ENCODE results near the gene POLR2I.
A peak's percentile ranks its signal among the peaks of the same experiment; 100 is the strongest.

Gene POLR2I

DNA sequence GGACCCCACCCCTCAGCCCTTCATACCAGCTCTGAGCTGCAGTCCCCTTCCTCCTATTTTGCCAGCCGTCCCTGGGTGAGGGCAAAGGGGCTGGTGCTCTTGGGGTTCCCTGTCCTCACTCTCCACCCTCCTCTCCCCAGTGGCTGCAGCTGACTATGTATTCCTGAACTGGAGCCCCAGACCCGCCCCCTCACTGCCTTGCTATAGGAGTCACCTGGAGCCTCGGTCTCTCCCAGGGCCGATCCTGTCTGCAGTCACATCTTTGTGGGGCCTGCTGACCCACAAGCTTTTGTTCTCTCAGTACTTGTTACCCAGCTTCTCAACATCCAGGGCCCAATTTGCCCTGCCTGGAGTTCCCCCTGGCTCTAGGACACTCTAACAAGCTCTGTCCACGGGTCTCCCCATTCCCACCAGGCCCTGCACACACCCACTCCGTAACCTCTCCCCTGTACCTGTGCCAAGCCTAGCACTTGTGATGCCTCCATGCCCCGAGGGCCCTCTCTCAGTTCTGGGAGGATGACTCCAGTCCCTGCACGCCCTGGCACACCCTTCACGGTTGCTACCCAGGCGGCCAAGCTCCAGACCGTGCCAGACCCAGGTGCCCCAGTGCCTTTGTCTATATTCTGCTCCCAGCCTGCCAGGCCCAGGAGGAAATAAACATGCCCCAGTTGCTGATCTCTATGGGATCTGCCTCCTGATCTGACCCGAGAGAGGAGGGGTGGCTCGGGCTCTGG, 35.2 kb upstream of the POLR2I start:
- H3K4me2 ChIP-seq = no peak overlapping the region
- no peaks in the 10 kb centered on the region for H3K9me3 ChIP-seq
- H3K27ac ChIP-seq = no peak overlapping the region
- H3K27me3 ChIP-seq = no peaks in the 10 kb centered on the region
- TF ChIP-seq Cebpa-rat (IDR thresholded peaks at IDR 0.05) = no peak
- H4K20me1 ChIP-seq = peaks cover 13% of the 10 kb centered on the region; the same call in 1 of the 2 replicates
- no peak overlapping the region for H3K9ac ChIP-seq
- H3K4me3 ChIP-seq = no peak overlapping the region
- H3K36me3 ChIP-seq = peaks cover 88% of the 10 kb centered on the region
- no peaks in the 10 kb centered on the region for H3K4me1 ChIP-seq

DNA sequence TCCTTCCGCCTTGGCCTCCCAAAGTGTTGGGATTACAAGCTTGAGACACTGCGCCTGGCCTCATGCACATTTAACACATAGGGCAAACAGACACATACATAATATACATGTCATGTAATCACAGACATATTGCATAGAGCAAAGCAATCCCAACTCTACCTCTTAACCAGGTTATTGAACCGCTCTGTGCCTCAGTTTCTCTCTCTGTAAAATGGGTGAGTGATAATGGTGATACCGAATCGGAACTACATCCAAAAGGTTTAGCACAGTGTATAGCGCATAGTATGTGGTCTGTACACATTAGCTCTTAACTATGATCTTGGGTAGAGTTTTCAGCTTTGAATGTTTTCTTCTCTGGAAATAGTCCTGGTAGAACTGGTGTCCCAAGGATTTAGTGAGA, 29.9 kb upstream of the POLR2I start:
- TF ChIP-seq Cebpa-rat (IDR thresholded peaks at IDR 0.05) = no peak
- H3K9ac ChIP-seq = no peak overlapping the region
- H3K27me3 ChIP-seq = no peaks in the 10 kb centered on the region
- peaks cover 75% of the 10 kb centered on the region for H3K36me3 ChIP-seq
- H3K4me3 ChIP-seq = no peak overlapping the region
- peaks cover 8% of the 10 kb centered on the region for H3K4me1 ChIP-seq
- no peak overlapping the region for H3K27ac ChIP-seq
- H3K4me2 ChIP-seq = no peak overlapping the region
- H4K20me1 ChIP-seq = peaks cover 28% of the 10 kb centered on the region
- no peaks in the 10 kb centered on the region for H3K9me3 ChIP-seq

DNA sequence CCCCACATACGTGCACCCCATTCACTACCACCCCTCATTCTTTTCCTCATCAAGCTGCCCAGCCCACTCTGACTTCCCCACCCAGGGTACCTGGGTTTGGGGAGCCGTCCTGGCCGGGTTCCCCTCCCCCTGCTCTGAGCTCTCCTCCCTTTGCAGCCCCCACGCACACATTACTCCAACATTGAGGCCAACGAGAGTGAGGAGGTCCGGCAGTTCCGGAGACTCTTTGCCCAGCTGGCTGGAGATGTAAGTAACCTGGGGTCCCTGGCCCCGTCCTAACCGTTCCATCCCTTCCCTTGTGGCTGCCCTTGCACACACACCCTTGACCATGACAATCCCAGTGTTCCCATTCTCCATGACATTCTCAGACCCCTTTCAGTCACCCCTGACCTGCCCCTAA, 27.8 kb upstream of the POLR2I start:
- Histone ChIP-seq H3K27me3 (no peaks in the 10 kb centered on the region), H3K9ac (no peak overlapping the region), H3K27ac (no peak overlapping the region), H3K4me1 (peaks cover 17% of the 10 kb centered on the region), H3K4me3 (no peak overlapping the region), H4K20me1 (peaks cover 23% of the 10 kb centered on the region), H3K9me3 (no peaks in the 10 kb centered on the region), H3K36me3 (peaks cover 53% of the 10 kb centered on the region), H3K4me2 (no peak overlapping the region)
- no peak for TF ChIP-seq Cebpa-rat (IDR thresholded peaks at IDR 0.05)

DNA sequence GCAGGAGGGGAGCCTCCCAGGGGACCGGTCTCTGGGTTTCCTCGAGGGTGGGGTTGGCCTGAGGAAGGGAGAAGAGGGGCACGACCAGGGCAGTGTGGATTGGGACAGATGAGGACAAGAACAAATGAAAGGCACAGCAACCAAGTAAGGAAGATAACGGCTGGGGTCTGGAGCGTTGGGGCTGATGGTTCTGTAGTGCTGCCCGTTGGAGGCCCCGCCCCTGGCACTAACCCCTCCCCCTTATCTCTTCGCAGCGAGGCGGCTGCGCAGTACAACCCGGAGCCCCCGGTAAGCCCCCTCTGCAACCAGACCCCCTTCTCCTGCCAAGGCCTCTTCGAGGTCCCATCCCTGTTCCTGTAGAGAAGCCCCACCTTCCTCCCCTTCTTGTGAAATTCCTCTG, 27.4 kb upstream of the POLR2I start:
- Histone ChIP-seq H3K9me3 (no peaks in the 10 kb centered on the region), H3K36me3 (peaks cover 49% of the 10 kb centered on the region), H3K4me3 (no peak overlapping the region), H4K20me1 (peaks cover 23% of the 10 kb centered on the region), H3K4me2 (peak overlapping the region; percentile 56), H3K4me1 (peaks cover 17% of the 10 kb centered on the region), H3K27ac (no peak overlapping the region), H3K9ac (no peak overlapping the region), H3K27me3 (no peaks in the 10 kb centered on the region)
- TF ChIP-seq Cebpa-rat (IDR thresholded peaks at IDR 0.05) = no peak

DNA sequence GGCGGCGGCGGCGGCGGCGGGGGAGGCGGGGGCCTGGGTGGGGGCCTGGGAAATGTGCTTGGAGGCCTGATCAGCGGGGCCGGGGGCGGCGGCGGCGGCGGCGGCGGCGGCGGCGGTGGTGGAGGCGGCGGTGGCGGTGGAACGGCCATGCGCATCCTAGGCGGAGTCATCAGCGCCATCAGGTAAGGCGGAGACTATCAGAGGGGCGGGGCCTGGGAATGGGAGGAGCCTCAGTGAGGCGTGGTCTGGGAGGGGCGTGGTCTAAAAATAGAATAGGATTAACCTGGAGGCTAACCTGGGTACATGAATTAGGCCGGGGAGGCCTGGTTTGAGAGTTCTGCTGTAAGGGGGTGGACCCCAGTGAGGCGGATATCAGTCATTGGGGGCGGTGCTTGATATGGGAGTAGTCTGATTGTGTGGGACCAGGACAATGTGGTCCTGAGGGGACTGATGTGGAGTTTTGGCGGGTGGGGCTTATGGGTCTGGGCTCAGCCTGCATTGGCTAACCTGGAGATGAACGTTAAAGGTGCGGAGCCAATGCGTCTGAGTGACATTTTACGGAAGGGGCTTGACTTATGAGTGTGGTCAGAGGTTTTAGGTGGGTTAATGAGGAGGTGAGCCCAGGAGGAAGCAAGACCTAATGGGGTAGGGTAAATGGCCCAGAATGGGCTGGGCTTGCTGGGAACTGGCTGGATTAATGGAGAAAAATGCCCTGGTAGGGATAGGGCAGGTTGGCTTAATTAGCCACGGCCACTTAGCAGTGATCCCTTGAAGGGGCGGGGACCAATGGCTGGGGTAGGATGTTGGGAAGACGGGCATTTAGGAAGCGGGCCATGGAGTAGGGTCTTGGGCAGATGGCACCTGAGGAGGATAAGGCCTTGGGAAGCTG, 26.6 kb upstream of the POLR2I start:
- TF ChIP-seq Cebpa-rat (IDR thresholded peaks at IDR 0.05) = no peak
- Histone ChIP-seq H3K9ac (peak overlapping the region; percentile 89; the same call in 1 of the 2 replicates), H3K4me1 (peaks cover 17% of the 10 kb centered on the region), H3K9me3 (no peaks in the 10 kb centered on the region), H3K36me3 (peaks cover 41% of the 10 kb centered on the region), H3K4me3 (peak overlapping the region; percentile 84), H3K4me2 (peak overlapping the region; percentile 88), H3K27me3 (no peaks in the 10 kb centered on the region), H3K27ac (no peak overlapping the region; the same call in 1 of the 2 replicates), H4K20me1 (peaks cover 23% of the 10 kb centered on the region)

DNA sequence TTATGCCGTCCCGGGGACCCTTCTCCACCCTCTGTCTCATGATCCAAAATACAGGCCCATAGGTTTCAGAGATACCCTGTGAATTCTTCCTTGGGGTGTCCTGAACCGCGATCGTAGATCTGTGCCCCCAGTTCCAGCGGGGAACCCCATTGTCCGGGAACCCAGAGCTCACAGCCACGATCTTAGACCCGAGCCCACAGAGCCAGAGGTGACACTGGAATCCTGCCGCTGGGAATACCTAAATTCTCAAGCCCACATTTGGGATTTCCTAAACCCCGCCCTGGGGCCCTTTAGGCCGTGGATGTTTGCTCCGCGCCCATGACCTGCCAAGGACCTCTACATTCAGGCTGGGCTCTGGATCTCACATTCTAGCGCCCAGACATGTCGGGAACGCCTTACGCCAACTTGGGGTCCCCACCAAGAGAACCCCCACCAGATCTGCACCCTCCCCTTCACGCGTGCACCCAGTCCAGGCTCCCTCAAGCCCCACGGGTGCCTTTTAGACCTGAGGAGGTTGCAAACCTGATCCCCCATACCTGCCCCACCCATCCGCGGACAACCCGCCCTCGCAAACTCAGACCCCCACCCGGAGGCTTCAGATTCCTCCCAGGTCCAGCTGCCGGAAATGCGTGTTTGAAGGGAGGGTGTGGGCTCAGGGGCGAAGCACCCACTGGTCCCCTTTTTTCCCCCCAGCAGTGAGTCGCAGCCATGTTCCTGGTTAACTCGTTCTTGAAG, 25.8 kb upstream of the POLR2I start:
- H3K36me3 ChIP-seq = peaks cover 33% of the 10 kb centered on the region
- H3K9me3 ChIP-seq = no peaks in the 10 kb centered on the region
- peak overlapping the region; percentile 86 for H3K27ac ChIP-seq
- H3K27me3 ChIP-seq = no peaks in the 10 kb centered on the region
- peak overlapping the region; percentile 88 for H3K4me2 ChIP-seq
- peaks cover 23% of the 10 kb centered on the region for H4K20me1 ChIP-seq
- peak overlapping the region; percentile 89 for H3K9ac ChIP-seq
- no peak for TF ChIP-seq Cebpa-rat (IDR thresholded peaks at IDR 0.05)
- H3K4me3 ChIP-seq = peak overlapping the region; percentile 84
- H3K4me1 ChIP-seq = peaks cover 17% of the 10 kb centered on the region

DNA sequence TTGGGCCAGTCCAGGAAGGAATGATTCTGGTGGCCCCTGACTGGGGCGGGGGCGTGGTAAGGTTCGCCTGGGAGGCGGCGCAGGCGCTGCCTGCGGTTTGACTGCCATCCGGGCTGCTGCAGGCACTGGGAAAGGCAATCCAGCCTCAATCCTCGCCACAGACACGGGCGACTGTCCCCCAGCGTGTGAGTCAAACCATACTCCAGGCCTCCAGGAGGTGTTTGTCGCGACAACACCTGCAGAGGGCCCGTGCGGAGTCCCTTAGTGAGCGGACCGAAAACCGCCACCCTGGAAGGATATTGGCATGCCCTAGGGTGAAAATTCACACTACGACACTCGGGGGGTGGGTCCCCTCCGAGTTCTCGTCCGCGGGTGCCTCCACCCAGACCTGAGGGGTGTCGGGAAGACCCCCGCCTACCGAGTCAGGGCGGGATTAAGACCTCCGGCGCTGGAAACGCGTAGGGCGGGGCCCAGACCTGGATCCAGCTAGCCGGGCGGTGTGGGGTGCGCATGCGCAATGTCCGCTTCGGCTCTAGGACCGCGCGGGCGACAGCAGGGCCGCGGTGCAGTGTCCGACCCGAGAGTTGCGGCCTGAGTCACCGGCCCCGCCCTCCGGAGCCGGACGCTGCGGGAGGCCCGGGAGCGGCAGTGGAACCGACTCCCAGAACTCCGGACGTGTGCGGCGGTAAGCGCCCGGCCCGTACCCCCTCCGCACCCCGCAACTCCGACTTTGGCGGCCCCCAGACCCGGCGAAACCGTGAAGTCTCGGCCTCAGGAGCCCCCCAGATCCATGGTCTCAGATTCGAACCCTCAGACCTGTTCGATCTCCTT, 25.0 kb upstream of the POLR2I start, which contains the start of gene CAPNS1:
Gene CAPNS1 (plus strand): TSS at position 594 of the 831 bp plus-strand sequence. CDS start 946 bp downstream, outside the sequence.
- TF ChIP-seq Cebpa-rat (IDR thresholded peaks at IDR 0.05) = no peak

DNA sequence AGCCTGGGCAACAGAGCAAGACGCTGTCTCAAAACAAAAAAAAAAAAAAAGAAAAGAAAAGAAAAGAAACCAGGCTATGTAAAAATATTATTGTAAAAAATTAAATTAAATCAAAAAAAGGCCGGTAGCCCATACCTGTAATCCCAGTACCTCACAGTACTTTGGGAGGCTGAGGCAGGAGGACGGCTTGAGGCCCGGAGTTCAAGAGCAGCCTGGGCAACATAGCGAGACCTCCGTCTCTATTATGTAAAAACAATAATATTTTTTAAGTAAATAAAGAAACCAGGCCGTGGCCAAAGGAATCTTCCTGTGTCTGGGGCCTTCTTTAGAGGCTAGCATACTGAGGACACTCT, 24.4 kb upstream of the POLR2I start:
- Histone ChIP-seq H3K36me3 (peaks cover 19% of the 10 kb centered on the region), H3K9ac (peak overlapping the region; percentile 89), H3K4me2 (peak overlapping the region; percentile 88), H3K27ac (peak overlapping the region; percentile 86), H3K9me3 (no peaks in the 10 kb centered on the region), H4K20me1 (peaks cover 21% of the 10 kb centered on the region), H3K4me3 (peak overlapping the region; percentile 84), H3K4me1 (peaks cover 17% of the 10 kb centered on the region), H3K27me3 (no peaks in the 10 kb centered on the region)
- TF ChIP-seq Cebpa-rat (IDR thresholded peaks at IDR 0.05) = no peak

More for the DNA sequence above, 25.0 kb upstream of the POLR2I start, which contains the start of gene CAPNS1:
- no peaks in the 10 kb centered on the region for H3K27me3 ChIP-seq
- H3K9me3 ChIP-seq = no peaks in the 10 kb centered on the region
- H3K4me3 ChIP-seq = peak within 1 kb of the TSS; percentile 84
- peaks cover 25% of the 10 kb centered on the region for H3K36me3 ChIP-seq
- peak within 1 kb of the TSS; percentile 89 for H3K9ac ChIP-seq
- peak within 1 kb of the TSS; percentile 88 for H3K4me2 ChIP-seq
- H3K27ac ChIP-seq = peak within 1 kb of the TSS; percentile 86
- H4K20me1 ChIP-seq = peaks cover 23% of the 10 kb centered on the region
- peaks cover 17% of the 10 kb centered on the region for H3K4me1 ChIP-seq

Data from BLaER1 (cell line).